Esophagus (tissue), 2 donors: ENCODE results near the gene FTCDNL1. TPM values are rescaled to one million over a fixed set of nuclear protein-coding genes. Genes with fewer than 3 reads are reported as not detected.

Experiments used
- H3K27ac ChIP-seq, 2 donors: one replicate each; pipeline ENCODE4 v1.5.1; 2013; ENCODE audit warnings: low read depth in 2 of 2, mild to moderate bottlenecking in 2 of 2, inconsistent platforms in 1 of 2, low read length in 1 of 2, moderate library complexity in 1 of 2
- H3K27me3 ChIP-seq, 2 donors: one replicate each; pipeline ENCODE4 v1.6.1; 2013; ENCODE audit warnings: low read length in 2 of 2, control low read depth in 1 of 2, mild to moderate bottlenecking in 1 of 2; ENCODE audit not compliant: insufficient read depth in 2 of 2, control insufficient read depth in 1 of 2
- H3K36me3 ChIP-seq, 2 donors: one replicate each; pipeline ENCODE4 v1.6.1; 2013; ENCODE audit warnings: low read length in 1 of 2; ENCODE audit not compliant: control insufficient read depth in 2 of 2, insufficient read depth in 2 of 2
- H3K4me1 ChIP-seq, 2 donors: one replicate each; pipeline ENCODE4 v1.6.1; 2013; ENCODE audit warnings: low read length in 1 of 2; ENCODE audit not compliant: control insufficient read depth in 2 of 2, insufficient read depth in 2 of 2
- H3K4me3 ChIP-seq, 2 donors: one replicate each; pipeline ENCODE4 v1.5.1; 2013; ENCODE audit warnings: low read length in 2 of 2, mild to moderate bottlenecking in 2 of 2, low read depth in 1 of 2, moderate library complexity in 1 of 2
- H3K9me3 ChIP-seq, 2 donors: one replicate each; pipeline ENCODE4 v1.6.1; 2013; ENCODE audit warnings: mild to moderate bottlenecking in 2 of 2, low read depth in 1 of 2, low read length in 1 of 2, moderate library complexity in 1 of 2; ENCODE audit not compliant: control insufficient read depth in 2 of 2, insufficient read depth in 1 of 2
- WGBS, 2 donors: extraction: QIAGEN DNeasy Blood & Tissue Kit; methylation state at CpG; one replicate each; pipeline ENCODE4 v1.1.7; 2013; 5-methylcytosine and 5-hydroxymethylcytosine counted together
- polyA plus RNA-seq, 2 donors: library from polyadenylated mRNA; stranded (reverse); fragments of 200-250 nt; gene quantifications; one replicate each; pipeline ENCODE4 v1.2.3, GENCODE V29; 2013
- donor health status: healthy with polysubstance abuse.
- donor health status: Bipolar disorder and iron deficiency.

Gene FTCDNL1
- polyA plus RNA-seq, 2 donors, result 0.55 to 1.4 TPM

- H3K36me3 ChIP-seq, result no peaks in the 10 kb centered on the region
- H3K27ac ChIP-seq, result no peak overlapping the region
- H3K4me1 ChIP-seq, result no peaks in the 10 kb centered on the region
- H3K4me3 ChIP-seq, result no peak overlapping the region
- H3K9me3 ChIP-seq, result no peaks in the 10 kb centered on the region
- H3K27me3 ChIP-seq, result no peaks in the 10 kb centered on the region
- 32 to 33% methylated on average over 15 of the region's 15 CpGs for WGBS, 2 donors
Measured at GRCh38 chr2:199739413-199740110, 111.4 kb downstream of the FTCDNL1 start.

GRCh38 chr2:199738727-199739412 is 112.1 kb downstream of the FTCDNL1 start:
- no peaks in the 10 kb centered on the region for H3K9me3 ChIP-seq
- H3K36me3 ChIP-seq, result no peaks in the 10 kb centered on the region
- H3K27ac ChIP-seq, result no peak overlapping the region
- 57 to 73% methylated on average over 7 of the region's 7 CpGs for WGBS, 2 donors
- H3K27me3 ChIP-seq, result no peaks in the 10 kb centered on the region
- no peaks in the 10 kb centered on the region for H3K4me1 ChIP-seq
- no peak overlapping the region for H3K4me3 ChIP-seq

- Histone ChIP-seq H3K27ac (no peak overlapping the region), H3K27me3 (no peaks in the 10 kb centered on the region), H3K4me3 (no peak overlapping the region), H3K4me1 (no peaks in the 10 kb centered on the region), H3K36me3 (no peaks in the 10 kb centered on the region), H3K9me3 (no peaks in the 10 kb centered on the region)
- WGBS, 2 donors, result 42 to 52% methylated on average over 1 of the region's 1 CpG
Measured at GRCh38 chr2:199734651-199735050, 116.3 kb downstream of the FTCDNL1 start.

GRCh38 chr2:199734011-199734410 is 117.0 kb downstream of the FTCDNL1 start:
- Histone ChIP-seq H3K36me3 (no peaks in the 10 kb centered on the region), H3K4me3 (no peak overlapping the region), H3K4me1 (no peaks in the 10 kb centered on the region), H3K9me3 (no peaks in the 10 kb centered on the region), H3K27ac (no peak overlapping the region), H3K27me3 (no peaks in the 10 kb centered on the region)
- 30 to 44% methylated on average over 2 of the region's 2 CpGs for WGBS, 2 donors

- H3K9me3 ChIP-seq, result no peaks in the 10 kb centered on the region
- no peak overlapping the region for H3K27ac ChIP-seq
- H3K36me3 ChIP-seq, result no peaks in the 10 kb centered on the region
- WGBS, 2 donors, result 35 to 52% methylated on average over 2 of the region's 2 CpGs
- H3K4me3 ChIP-seq, result no peak overlapping the region
- H3K4me1 ChIP-seq, result no peaks in the 10 kb centered on the region
- no peaks in the 10 kb centered on the region for H3K27me3 ChIP-seq
Measured at GRCh38 chr2:199727801-199728200, 123.2 kb downstream of the FTCDNL1 start.

GRCh38 chr2:199727306-199727705 is 123.7 kb downstream of the FTCDNL1 start:
- no peaks in the 10 kb centered on the region for H3K9me3 ChIP-seq

GRCh38 chr2:199718074-199718473 is 132.9 kb downstream of the FTCDNL1 start:
- Histone ChIP-seq H3K4me3 (no peak overlapping the region), H3K27me3 (no peaks in the 10 kb centered on the region), H3K36me3 (no peaks in the 10 kb centered on the region), H3K4me1 (no peaks in the 10 kb centered on the region), H3K9me3 (no peaks in the 10 kb centered on the region), H3K27ac (no peak overlapping the region)
- WGBS, 2 donors, result 92 to 94% methylated on average over 4 of the region's 4 CpGs

More at GRCh38 chr2:199727306-199727705, 123.7 kb downstream of the FTCDNL1 start:
- Histone ChIP-seq H3K27me3 (no peaks in the 10 kb centered on the region), H3K36me3 (no peaks in the 10 kb centered on the region), H3K4me1 (no peaks in the 10 kb centered on the region), H3K4me3 (no peak overlapping the region), H3K27ac (no peak overlapping the region)
- 82 to 94% methylated on average over 1 of the region's 1 CpG for WGBS, 2 donors

GRCh38 chr2:199717587-199717907 is 133.4 kb downstream of the FTCDNL1 start:
- Histone ChIP-seq H3K27ac (no peak overlapping the region), H3K9me3 (no peaks in the 10 kb centered on the region), H3K36me3 (no peaks in the 10 kb centered on the region), H3K4me1 (no peaks in the 10 kb centered on the region), H3K27me3 (no peaks in the 10 kb centered on the region), H3K4me3 (no peak overlapping the region)

- no peaks in the 10 kb centered on the region for H3K9me3 ChIP-seq
- no peak overlapping the region for H3K27ac ChIP-seq
- WGBS, 2 donors, result 20 to 35% methylated on average over 4 of the region's 4 CpGs
- H3K36me3 ChIP-seq, result no peaks in the 10 kb centered on the region
- H3K4me3 ChIP-seq, result no peak overlapping the region
- no peaks in the 10 kb centered on the region for H3K4me1 ChIP-seq
- H3K27me3 ChIP-seq, result no peaks in the 10 kb centered on the region
Measured at GRCh38 chr2:199716807-199717586, 134.0 kb downstream of the FTCDNL1 start.
